ENCODE measurements around the gene LEMD1.

Gene LEMD1

DNA sequence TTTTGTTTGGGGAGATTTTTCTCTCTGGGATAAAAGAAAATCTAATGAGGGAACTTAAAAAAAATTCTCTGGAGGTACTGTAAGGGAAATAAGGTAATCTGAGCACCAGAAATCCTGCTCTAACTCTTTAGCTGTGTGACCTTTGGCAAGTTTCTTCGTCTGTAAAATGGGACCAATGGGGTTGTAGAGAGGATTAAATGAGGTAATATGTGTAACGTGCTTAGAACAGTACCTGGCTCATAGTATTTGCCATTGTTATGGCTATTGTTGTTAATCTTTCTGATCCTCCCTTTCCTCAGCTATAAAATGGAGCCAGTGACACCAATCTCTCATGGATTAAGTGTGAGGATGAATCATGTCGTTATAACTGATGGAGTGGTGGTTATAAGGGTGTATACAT is 64.3 kb downstream of the LEMD1 start:
- TF ChIP-seq EZH2 (IDR thresholded peaks at IDR 0.05; ENCODE audit: borderline replicate concordance, low read length) = no peak
- TF ChIP-seq, protein P1, sequence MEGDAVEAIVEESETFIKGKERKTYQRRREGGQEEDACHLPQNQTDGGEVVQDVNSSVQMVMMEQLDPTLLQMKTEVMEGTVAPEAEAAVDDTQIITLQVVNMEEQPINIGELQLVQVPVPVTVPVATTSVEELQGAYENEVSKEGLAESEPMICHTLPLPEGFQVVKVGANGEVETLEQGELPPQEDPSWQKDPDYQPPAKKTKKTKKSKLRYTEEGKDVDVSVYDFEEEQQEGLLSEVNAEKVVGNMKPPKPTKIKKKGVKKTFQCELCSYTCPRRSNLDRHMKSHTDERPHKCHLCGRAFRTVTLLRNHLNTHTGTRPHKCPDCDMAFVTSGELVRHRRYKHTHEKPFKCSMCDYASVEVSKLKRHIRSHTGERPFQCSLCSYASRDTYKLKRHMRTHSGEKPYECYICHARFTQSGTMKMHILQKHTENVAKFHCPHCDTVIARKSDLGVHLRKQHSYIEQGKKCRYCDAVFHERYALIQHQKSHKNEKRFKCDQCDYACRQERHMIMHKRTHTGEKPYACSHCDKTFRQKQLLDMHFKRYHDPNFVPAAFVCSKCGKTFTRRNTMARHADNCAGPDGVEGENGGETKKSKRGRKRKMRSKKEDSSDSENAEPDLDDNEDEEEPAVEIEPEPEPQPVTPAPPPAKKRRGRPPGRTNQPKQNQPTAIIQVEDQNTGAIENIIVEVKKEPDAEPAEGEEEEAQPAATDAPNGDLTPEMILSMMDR (IDR thresholded peaks at IDR 0.05; ENCODE audit: low read length) = no peak

DNA sequence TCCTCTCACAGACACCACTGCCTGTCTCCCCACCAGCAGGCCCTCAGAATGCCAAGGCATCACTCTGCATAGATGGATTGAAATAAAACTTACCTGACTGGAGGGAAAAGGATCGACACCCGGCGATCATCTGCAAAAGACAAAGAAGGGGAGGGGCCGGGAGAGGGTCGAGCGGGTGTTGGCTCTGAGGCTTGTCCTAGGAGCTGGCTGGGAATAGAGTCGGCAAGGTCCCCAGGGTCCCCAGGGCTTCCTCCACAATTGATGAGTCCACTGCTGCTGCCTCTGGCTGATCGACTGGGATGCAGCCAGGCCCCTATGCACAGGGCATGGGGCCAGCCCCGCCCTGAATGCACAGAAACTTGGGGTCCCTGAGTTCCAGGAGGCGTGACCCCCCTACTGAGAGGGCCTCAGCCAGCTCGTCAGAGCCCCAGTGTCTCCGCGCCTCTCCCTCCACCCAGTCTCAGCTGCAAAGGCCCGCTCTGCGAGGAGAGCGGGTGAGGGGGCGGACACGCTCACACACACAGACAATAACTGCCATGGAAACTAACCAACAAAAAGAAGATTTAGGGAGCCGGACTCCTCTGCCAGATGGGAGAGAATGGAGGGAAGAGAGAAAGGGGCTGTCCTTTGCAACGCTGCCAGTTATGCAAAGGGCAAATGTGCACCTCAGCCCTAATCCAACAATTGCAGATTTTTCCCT is 65.3 kb downstream of the LEMD1 start, which contains the start of gene KLHDC8A:
KLHDC8A (minus strand) TSS at position 483 of the 700 bp plus-strand sequence. CDS start 13,318 bp downstream, outside the sequence.
- Histone ChIP-seq H3K27ac (ENCODE audit: low read depth, low read length, poor library complexity, severe bottlenecking) (no peak within 1 kb of the TSS), H3K9me3 (ENCODE audit: low read length) (no peaks in the 10 kb centered on the region), H3K9ac (ENCODE audit: low read length) (no peak within 1 kb of the TSS), H3K4me2 (ENCODE audit: low read length) (no peak within 1 kb of the TSS), H3K79me2 (ENCODE audit: insufficient read depth, low read length) (no peaks in the 10 kb centered on the region), H4K20me1 (ENCODE audit: insufficient read depth, low read length) (no peaks in the 10 kb centered on the region), H3F3A (ENCODE audit: insufficient read depth, low read length) (no peaks in the 10 kb centered on the region), H3K27me3 (ENCODE audit: insufficient read depth, low read length) (no peaks in the 10 kb centered on the region; the same call in 1 of the 2 replicates), H3K4me1 (ENCODE audit: insufficient read depth, low read length, severe bottlenecking) (no peaks in the 10 kb centered on the region), H3K9me2 (ENCODE audit: low read depth, low read length) (no peaks in the 10 kb centered on the region), H3K36me3 (ENCODE audit: insufficient read depth, low read length) (no peaks in the 10 kb centered on the region), H3K4me3 (ENCODE audit: low read depth, low read length, poor library complexity, severe bottlenecking) (no peak within 1 kb of the TSS), H2AFZ (ENCODE audit: low read length) (no peak within 1 kb of the TSS)
- TF ChIP-seq, protein P1 (IDR thresholded peaks at IDR 0.05; ENCODE audit: low read length) = no peak

More for the DNA sequence above, 64.3 kb downstream of the LEMD1 start:
- Histone ChIP-seq H3K36me3 (ENCODE audit: insufficient read depth, low read length) (no peaks in the 10 kb centered on the region), H3K9me3 (ENCODE audit: low read length) (no peaks in the 10 kb centered on the region), H3K4me1 (ENCODE audit: insufficient read depth, low read length, severe bottlenecking) (no peaks in the 10 kb centered on the region), H3K27ac (ENCODE audit: low read depth, low read length, poor library complexity, severe bottlenecking) (no peak overlapping the region), H3K79me2 (ENCODE audit: insufficient read depth, low read length) (no peaks in the 10 kb centered on the region), H3K27me3 (ENCODE audit: insufficient read depth, low read length) (no peaks in the 10 kb centered on the region; the same call in 1 of the 2 replicates), H3F3A (ENCODE audit: insufficient read depth, low read length) (no peaks in the 10 kb centered on the region), H2AFZ (ENCODE audit: low read length) (no peak overlapping the region), H3K9me2 (ENCODE audit: low read depth, low read length) (no peaks in the 10 kb centered on the region), H3K4me3 (ENCODE audit: low read depth, low read length, poor library complexity, severe bottlenecking) (no peak overlapping the region), H4K20me1 (ENCODE audit: insufficient read depth, low read length) (no peaks in the 10 kb centered on the region), H3K9ac (ENCODE audit: low read length) (no peak overlapping the region), H3K4me2 (ENCODE audit: low read length) (no peak overlapping the region)

DNA sequence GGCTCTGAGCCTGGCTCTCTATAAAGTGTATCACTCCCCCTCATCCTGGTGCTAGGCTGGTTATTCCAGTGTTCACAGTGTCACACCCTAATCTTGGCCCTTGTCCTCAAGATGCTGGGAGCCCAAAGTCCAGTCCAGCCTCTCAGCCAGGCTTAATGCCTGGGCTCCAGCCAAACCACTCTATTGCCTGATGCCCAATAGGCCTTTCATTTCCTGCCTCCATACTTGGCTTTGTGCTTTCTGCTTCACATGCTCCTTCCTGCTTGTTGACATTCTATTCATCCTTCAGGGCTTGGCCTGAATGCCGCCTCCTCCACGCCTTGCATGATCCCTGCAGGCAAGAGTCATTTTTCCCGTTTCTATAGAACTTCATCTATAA is 66.8 kb downstream of the LEMD1 start:
- no peaks in the 10 kb centered on the region for H3K9me3 ChIP-seq (ENCODE audit: low read length)
- H3K27ac ChIP-seq (ENCODE audit: low read depth, low read length, poor library complexity, severe bottlenecking) = no peak overlapping the region
- peaks cover 5% of the 10 kb centered on the region; the same call in 1 of the 2 replicates for H3K27me3 ChIP-seq (ENCODE audit: insufficient read depth, low read length)

More for the DNA sequence above, 66.8 kb downstream of the LEMD1 start:
- Histone ChIP-seq H3F3A (ENCODE audit: insufficient read depth, low read length) (no peaks in the 10 kb centered on the region), H3K4me2 (ENCODE audit: low read length) (no peak overlapping the region), H3K4me3 (ENCODE audit: low read depth, low read length, poor library complexity, severe bottlenecking) (no peak overlapping the region), H3K4me1 (ENCODE audit: insufficient read depth, low read length, severe bottlenecking) (no peaks in the 10 kb centered on the region), H4K20me1 (ENCODE audit: insufficient read depth, low read length) (no peaks in the 10 kb centered on the region), H3K79me2 (ENCODE audit: insufficient read depth, low read length) (no peaks in the 10 kb centered on the region), H3K36me3 (ENCODE audit: insufficient read depth, low read length) (no peaks in the 10 kb centered on the region), H3K9ac (ENCODE audit: low read length) (no peak overlapping the region), H3K9me2 (ENCODE audit: low read depth, low read length) (no peaks in the 10 kb centered on the region), H2AFZ (ENCODE audit: low read length) (no peak overlapping the region)
- TF ChIP-seq EZH2 (IDR thresholded peaks at IDR 0.05; ENCODE audit: borderline replicate concordance, low read length) = no peak
- TF ChIP-seq, protein P1 (IDR thresholded peaks at IDR 0.05; ENCODE audit: low read length) = no peak
